ENCODE results near the gene HIC2.

DNA sequence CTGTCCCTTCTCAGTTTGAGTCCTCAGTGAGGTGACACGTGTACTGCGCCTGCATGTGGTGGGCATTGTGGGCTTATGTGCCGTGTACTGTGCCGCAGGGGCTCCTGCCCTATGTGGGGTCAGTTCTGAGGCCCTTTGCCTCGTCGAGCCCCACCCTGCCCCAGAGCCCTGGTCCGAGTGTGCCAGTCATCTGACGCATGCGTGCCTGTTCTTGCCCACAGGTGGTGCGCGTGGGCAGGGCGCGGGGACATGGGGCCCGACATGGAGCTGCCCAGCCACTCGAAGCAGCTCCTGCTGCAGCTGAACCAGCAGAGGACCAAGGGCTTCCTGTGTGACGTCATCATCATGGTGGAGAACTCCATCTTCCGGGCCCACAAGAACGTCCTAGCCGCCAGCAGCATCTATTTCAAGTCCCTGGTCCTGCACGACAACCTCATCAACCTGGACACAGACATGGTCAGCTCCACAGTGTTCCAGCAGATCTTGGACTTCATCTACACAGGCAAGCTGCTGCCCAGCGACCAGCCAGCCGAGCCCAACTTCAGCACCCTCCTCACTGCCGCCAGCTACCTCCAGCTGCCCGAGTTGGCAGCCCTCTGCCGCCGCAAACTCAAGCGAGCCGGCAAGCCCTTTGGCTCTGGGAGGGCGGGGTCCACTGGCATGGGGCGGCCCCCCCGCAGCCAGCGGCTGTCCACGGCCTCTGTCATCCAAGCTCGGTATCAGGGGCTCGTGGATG is 27.7 kb downstream of the HIC2 start:
- TF ChIP-seq CTCF (CRISPR knock-in tag; IDR thresholded peaks at IDR 0.05) (no peak), RFX3 (CRISPR knock-in tag; IDR thresholded peaks at IDR 0.05) (no peak), ZNF790 (CRISPR knock-in tag; IDR thresholded peaks at IDR 0.05; ENCODE audit: borderline replicate concordance) (no peak), FOSL2 (CRISPR knock-in tag; IDR thresholded peaks at IDR 0.05) (no peak), SOX5 (CRISPR knock-in tag; IDR thresholded peaks at IDR 0.05; ENCODE audit: borderline replicate concordance) (no peak), ZBTB42 (CRISPR knock-in tag; IDR thresholded peaks at IDR 0.05) (no peak)
- TF ChIP-seq, protein P1, sequence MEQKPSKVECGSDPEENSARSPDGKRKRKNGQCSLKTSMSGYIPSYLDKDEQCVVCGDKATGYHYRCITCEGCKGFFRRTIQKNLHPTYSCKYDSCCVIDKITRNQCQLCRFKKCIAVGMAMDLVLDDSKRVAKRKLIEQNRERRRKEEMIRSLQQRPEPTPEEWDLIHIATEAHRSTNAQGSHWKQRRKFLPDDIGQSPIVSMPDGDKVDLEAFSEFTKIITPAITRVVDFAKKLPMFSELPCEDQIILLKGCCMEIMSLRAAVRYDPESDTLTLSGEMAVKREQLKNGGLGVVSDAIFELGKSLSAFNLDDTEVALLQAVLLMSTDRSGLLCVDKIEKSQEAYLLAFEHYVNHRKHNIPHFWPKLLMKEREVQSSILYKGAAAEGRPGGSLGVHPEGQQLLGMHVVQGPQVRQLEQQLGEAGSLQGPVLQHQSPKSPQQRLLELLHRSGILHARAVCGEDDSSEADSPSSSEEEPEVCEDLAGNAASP (CRISPR knock-in tag; IDR thresholded peaks at IDR 0.05; ENCODE audit: borderline replicate concordance), result no peak

Measured in HepG2 (cell line).